ENCODE results near the gene ACSM2A.
"Not testable (repeated sequence)": the region's sequence is repeated elsewhere in the genome, so short reads cannot be mapped to it uniquely, and the experiment has no call there.

The ACSM2A gene

GRCh38 chr16:20451364-20451763 is at the start of gene ACSM2A:
ACSM2A (plus strand) TSS chr16:20451521; CDS start chr16:20460115, 8,594 bp downstream.
- not testable (repeated sequence) for DNase-seq (ENCODE audit: low read depth in 3 of 3)

GRCh38 chr16:20402651-20403050 is 48.7 kb upstream of the ACSM2A start:
- DNase-seq (ENCODE audit: low read depth in 3 of 3), result no peak

GRCh38 chr16:20404637-20405036 is 46.7 kb upstream of the ACSM2A start, which contains the start of gene PDILT:
PDILT (minus strand) TSS chr16:20404737; CDS start chr16:20399300, 5,437 bp downstream.
- DNase-seq (ENCODE audit: low read depth in 3 of 3), result no peak

DNA sequence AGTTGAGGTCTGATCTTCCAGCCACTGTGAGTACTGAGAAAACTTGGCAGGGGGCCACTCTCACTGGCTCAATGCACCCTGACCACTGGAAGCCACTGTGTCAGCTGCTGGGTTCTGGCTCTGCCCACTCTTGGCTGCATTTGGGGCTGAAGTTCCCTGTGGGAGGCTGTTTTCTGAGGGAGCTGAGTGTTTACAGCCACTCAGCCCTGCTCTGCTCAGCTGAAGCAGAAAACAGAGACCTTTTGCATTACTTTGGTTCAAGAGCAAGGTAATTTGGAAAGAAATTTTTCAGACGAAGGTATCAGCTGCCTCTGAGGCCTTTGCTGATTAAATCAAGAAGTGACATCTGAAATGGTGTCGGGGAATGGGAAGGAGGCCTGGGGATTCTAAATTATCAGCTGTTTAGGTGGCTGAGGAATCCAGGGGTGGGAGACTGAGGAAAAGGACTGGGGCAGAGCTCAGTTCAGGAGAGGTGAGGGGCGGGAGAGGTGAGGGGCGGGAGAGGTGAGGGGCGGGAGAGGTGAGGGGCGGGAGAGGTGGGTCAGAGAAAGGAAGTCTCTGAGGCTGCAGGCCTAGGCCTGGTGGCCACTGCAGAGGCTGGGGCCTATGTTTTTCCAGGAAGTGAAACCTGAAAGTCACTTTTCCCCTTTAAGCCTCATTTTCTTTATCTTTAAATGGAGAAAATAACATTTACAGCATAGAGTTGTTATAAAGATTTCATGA is 41.8 kb upstream of the ACSM2A start, which contains the start of gene ACSM5:
Gene ACSM5 (plus strand): TSS at position 137 of the 723 bp plus-strand sequence. CDS start 1,951 bp downstream, outside the sequence.
- DNase-seq (ENCODE audit: low read depth in 3 of 3), result no peak

GRCh38 chr16:20410121-20410723 is 41.1 kb upstream of the ACSM2A start:
- DNase-seq (ENCODE audit: low read depth in 3 of 3), result no peak

DNA sequence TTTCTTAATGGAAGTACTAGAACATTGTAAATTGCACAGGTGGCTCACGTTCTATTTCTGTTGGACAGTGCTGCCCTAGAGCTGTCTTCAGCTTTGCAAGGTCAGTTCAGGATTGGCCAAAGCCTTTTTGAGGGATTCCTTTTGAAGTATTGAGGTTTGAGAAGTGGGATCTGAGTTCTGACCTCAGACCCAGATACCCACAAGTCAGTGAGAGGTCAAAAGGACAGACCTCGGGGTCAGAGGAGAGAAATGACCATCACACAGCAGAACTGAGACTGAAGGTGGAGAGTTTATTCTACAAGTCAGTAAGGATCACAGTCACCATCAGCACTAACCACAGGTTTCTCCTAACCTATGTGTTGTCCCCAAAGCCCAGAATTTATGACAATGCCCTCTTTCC is 40.3 kb upstream of the ACSM2A start:
- no peak for DNase-seq (ENCODE audit: low read depth in 3 of 3)

DNA sequence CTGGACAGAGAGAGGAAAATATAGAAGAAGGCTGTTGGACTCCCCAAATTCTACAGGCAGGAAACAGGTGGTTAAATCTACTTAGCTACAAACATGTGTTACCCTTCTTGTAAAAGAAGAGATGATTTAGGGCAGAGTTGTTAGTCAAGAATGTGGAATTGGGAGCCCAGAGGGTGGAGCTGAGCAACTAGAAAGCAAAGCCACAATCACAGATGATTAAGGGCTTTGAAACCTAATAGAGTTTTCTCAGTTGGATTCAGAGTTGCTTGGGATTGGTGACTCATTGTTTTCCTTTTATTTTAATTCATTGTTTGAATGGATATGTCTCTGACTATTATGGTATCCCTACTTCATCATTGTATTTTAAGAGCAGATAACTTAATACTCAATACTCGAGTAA is 35.8 kb upstream of the ACSM2A start:
- DNase-seq (ENCODE audit: low read depth in 3 of 3), result no peak

DNA sequence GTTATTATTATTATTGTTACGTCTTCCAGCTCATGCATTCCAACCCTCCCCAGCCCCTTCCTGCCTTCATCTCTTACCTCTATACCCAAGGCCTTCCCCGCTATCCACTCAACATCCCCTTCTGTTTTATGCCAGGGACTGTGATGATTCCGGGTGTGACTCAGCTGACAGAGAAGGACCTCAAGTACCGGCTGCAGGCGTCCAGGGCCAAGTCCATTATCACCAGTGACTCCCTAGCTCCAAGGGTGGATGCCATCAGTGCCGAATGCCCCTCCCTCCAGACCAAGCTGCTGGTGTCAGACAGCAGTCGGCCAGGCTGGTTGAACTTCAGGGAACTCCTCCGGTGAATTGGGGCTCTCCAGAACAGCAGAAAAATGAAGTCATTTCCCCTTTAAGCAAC is 32.2 kb upstream of the ACSM2A start:
- DNase-seq (ENCODE audit: low read depth in 3 of 3), result not testable (repeated sequence)

- DNase-seq (ENCODE audit: low read depth in 3 of 3), result not testable (repeated sequence)
Measured at GRCh38 chr16:20421748-20422147, 29.6 kb upstream of the ACSM2A start.

DNA sequence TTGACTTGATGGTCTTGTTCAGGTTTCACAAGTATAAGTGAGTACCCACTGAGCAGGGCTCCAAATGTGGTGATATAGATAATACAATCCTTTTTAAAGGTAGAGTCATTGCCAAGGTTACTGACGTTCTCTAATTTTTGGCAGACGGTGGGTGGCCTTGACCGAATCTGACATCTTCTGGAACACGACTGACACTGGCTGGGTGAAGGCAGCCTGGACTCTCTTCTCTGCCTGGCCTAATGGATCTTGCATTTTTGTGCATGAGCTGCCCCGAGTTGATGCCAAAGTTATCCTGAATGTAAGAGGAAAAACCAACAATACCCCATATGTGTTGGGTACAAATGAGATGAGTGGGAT is 27.6 kb upstream of the ACSM2A start:
- not testable (repeated sequence) for DNase-seq (ENCODE audit: low read depth in 3 of 3)

- DNase-seq (ENCODE audit: low read depth in 3 of 3), result no peak
Measured at GRCh38 chr16:20424129-20424866, 27.0 kb upstream of the ACSM2A start.

- not testable (repeated sequence) for DNase-seq (ENCODE audit: low read depth in 3 of 3)
Measured at GRCh38 chr16:20427401-20427797, 23.9 kb upstream of the ACSM2A start.

DNA sequence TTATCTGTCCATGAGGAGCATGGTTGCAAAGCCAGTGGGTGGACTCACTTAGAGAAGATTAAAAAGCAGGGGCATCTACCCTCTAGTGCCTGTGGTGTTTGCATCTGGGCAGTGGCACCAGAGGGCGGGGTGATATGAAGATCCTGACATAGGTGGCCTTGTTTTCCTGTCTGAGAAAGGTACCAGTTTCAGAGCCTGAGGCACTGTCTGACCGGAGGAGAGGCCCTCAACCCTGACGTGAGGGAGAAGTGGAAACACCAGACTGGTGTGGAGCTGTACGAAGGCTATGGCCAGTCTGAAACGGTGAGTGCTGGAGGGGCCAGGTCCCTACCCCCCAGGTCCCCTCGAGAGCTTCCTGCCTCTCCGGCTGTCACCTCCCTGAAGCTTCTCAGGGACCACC is 21.8 kb upstream of the ACSM2A start:
- not testable (repeated sequence) for DNase-seq (ENCODE audit: low read depth in 3 of 3)

DNA sequence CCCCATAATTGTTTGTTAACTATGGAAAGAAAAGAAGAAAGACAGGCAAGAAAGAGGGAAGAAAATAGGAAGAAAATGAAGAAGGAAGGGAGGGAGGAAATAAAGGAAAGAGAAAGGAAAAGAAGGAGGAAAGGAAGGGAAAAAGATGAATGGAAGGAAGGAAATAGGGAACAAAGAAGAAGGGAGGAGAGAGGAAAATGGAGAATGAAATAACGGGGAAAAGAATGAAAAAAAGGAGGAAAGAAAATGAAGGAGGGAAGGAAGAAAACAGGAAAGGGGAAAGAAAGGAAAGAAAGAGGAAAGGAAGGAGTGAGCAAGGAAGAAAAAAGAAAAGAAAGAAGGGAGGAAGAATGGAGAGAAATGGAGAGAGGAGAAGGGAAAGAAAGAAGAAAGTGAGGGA is 20.8 kb upstream of the ACSM2A start:
- not testable (repeated sequence) for DNase-seq (ENCODE audit: low read depth in 3 of 3)

- no peak for DNase-seq (ENCODE audit: low read depth in 3 of 3)
Measured at GRCh38 chr16:20430948-20431347, 20.4 kb upstream of the ACSM2A start.

- DNase-seq (ENCODE audit: low read depth in 3 of 3), result not testable (repeated sequence)
Measured at GRCh38 chr16:20438950-20439349, 12.4 kb upstream of the ACSM2A start.

DNA sequence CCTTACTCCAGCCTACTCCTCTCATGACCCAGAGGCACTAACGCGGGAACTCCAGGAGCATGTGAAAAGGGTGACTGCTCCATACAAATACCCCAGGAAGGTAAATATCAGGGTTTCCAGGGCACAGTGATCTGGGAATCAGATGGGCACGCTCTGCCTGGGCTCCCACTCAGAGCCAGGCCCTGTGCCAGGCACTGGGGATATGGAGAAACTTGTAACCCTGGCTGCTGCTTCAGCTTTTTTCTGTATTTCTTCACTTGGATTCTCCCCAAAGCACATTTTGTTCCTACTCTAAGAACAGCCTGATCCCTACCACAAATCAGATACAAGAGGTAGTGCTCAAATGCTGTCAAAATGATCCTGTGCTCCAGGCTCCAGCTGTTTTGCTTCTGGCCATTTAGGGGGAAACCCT is 11.5 kb upstream of the ACSM2A start:
- DNase-seq (ENCODE audit: low read depth in 3 of 3), result not testable (repeated sequence)

DNA sequence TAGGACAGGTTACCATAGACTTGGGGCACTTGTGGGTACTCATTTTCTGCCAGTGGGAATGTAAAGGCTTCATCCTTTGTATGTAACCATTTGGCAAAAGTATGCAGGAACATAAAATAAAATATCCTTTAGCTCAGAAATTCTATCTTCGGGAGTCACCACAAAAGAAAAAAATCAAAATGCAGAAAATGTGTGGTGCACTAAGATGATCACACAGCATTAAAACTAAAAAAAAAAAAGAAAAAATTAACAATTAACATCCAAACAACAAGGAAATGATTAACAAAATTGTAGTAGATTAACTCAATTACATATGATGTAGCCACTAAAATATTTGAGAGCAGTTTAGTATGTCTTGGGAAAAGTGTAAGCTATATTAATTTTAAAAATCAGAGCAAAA is 10.6 kb upstream of the ACSM2A start:
- not testable (repeated sequence) for DNase-seq (ENCODE audit: low read depth in 3 of 3)

- no peak for DNase-seq (ENCODE audit: low read depth in 3 of 3)
Measured at GRCh38 chr16:20441191-20441590, 10.1 kb upstream of the ACSM2A start.

- not testable (repeated sequence) for DNase-seq (ENCODE audit: low read depth in 3 of 3)
Measured at GRCh38 chr16:20441859-20442258, 9.5 kb upstream of the ACSM2A start.

DNA sequence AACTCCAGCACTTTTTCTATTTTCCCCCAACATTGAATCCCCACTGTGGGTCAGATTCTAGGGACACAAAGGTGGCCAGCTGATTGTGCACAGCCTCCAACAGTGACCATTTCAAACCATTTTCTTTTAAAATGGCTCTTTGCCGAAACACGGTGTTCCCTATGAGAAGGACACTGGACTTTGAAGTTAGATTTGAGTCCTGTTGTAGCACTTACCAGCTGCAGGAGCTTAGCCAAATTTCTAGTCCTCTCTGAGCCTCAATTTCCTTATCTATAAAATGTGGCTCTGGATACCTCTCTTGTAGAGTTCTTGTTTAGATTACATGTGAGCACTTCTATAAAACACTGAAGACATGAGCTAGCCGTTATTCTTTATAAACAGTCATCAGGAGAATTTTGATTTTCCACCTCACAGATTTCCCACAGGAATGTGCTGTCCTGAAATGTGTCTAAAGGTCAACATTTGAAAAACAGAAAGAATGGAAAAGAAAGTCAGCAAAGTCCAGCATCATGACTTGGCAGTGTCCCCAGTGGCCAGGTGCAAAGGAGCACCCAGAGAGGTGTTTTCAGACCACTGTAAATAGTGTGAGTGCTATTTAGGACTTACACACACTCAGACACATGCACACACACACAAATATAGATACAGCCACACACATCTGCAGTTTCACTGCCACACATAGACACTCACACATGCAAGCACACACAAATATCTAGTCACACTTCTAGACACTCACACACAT is 4.5 kb upstream of the ACSM2A start:
- not testable (repeated sequence) for DNase-seq (ENCODE audit: low read depth in 3 of 3)

- not testable (repeated sequence) for DNase-seq (ENCODE audit: low read depth in 3 of 3)
Measured at GRCh38 chr16:20453633-20454032, 2.3 kb downstream of the ACSM2A start.
